Endodermal cell (in vitro differentiated cells): ENCODE results near the gene ORC5. TPM values are rescaled to one million over a fixed set of nuclear protein-coding genes. Genes with fewer than 3 reads are reported as not detected.

Experiments
- DNase-seq: peaks from one replicate; pipeline ENCODE4 v3.0.0-alpha.2; 2017
- H3K27ac ChIP-seq: 2 replicates; pipeline ENCODE4 v1.5.1; 2013; ENCODE audit warnings: mild to moderate bottlenecking, low read depth, low read length, moderate library complexity
- H3K27me3 ChIP-seq: 2 replicates; pipeline ENCODE4 v1.6.1; 2013; ENCODE audit warnings: mild to moderate bottlenecking, low read length, moderate library complexity; ENCODE audit not compliant: insufficient read depth, control insufficient read depth, poor library complexity, severe bottlenecking
- H3K36me3 ChIP-seq: 2 replicates; pipeline ENCODE4 v1.7.0; 2013; ENCODE audit warnings: mild to moderate bottlenecking, low read length, moderate library complexity; ENCODE audit not compliant: control insufficient read depth, insufficient read depth
- H3K4me1 ChIP-seq: one replicate; pipeline ENCODE4 v1.7.0; 2013; ENCODE audit warnings: low read length; ENCODE audit not compliant: control insufficient read depth, insufficient read depth
- H3K4me3 ChIP-seq: 2 replicates; pipeline ENCODE4 v1.5.1; 2013; ENCODE audit warnings: mild to moderate bottlenecking, low read length, moderate library complexity
- H3K9ac ChIP-seq: 2 replicates; pipeline ENCODE4 v1.6.1; 2013; ENCODE audit warnings: mild to moderate bottlenecking, low read length, moderate library complexity; ENCODE audit not compliant: poor library complexity, severe bottlenecking; ENCODE audit errors: extremely low read depth
- H3K9me3 ChIP-seq: 2 replicates; pipeline ENCODE4 v1.6.1; 2013; ENCODE audit warnings: mild to moderate bottlenecking, low read length, moderate library complexity; ENCODE audit not compliant: control insufficient read depth
- H3K27ac Mint-ChIP-seq: 2 replicates; pipeline ENCODE4 v1.8.0; 2020; ENCODE audit warnings: mixed read lengths
- H3K27me3 Mint-ChIP-seq: 2 replicates; pipeline ENCODE4 v1.8.0; 2021; ENCODE audit warnings: mild to moderate bottlenecking, mixed read lengths; ENCODE audit not compliant: insufficient read depth
- H3K36me3 Mint-ChIP-seq: 2 replicates; pipeline ENCODE4 v1.8.0; 2020; ENCODE audit warnings: low read depth, mixed read lengths
- H3K4me1 Mint-ChIP-seq: 2 replicates; pipeline ENCODE4 v1.8.0; 2020; ENCODE audit warnings: mixed read lengths
- H3K4me3 Mint-ChIP-seq: 2 replicates; pipeline ENCODE4 v1.8.0; 2020; ENCODE audit warnings: mild to moderate bottlenecking, moderate library complexity, mixed read lengths
- H3K9me3 Mint-ChIP-seq: 2 replicates; pipeline ENCODE4 v1.8.0; 2020; ENCODE audit warnings: mild to moderate bottlenecking, mixed read lengths
- WGBS, 2 experiments: methylation state at CpG; one replicate each; pipeline versions ENCODE4 v1.1.5 to v1.1.7; 2013; ENCODE audit warnings: missing lambda C conversion rate in 2 of 2, mixed read lengths in 1 of 2; ENCODE audit not compliant: insufficient coverage in 1 of 2, insufficient read length in 1 of 2; 5-methylcytosine and 5-hydroxymethylcytosine counted together
- total RNA-seq, 2 donors: library from RNA; stranded (reverse); fragmentation: NEBNext Ultra II Directional in 1 of 2; extraction: Animal tissue kit (Norgen Biotek cat#: 25700) in 1 of 2; gene quantifications; 2 replicates in 1 of 2; 3 replicates in 1 of 2; pipeline ENCODE4 v1.2.1, GENCODE V29; 2021
- TF ChIP-seq, protein P1 (sequence below): fragments of 200-600 bp; sonication (generic); conservative IDR thresholded peaks from 2 replicates; pipeline ENCODE4 v1.5.0; 2021; ENCODE audit warnings: antibody characterized with exemption, mild to moderate bottlenecking

Gene ORC5
- total RNA-seq, 2 donors from 2014 or later, result 22.5 to 22.7 TPM

DNA sequence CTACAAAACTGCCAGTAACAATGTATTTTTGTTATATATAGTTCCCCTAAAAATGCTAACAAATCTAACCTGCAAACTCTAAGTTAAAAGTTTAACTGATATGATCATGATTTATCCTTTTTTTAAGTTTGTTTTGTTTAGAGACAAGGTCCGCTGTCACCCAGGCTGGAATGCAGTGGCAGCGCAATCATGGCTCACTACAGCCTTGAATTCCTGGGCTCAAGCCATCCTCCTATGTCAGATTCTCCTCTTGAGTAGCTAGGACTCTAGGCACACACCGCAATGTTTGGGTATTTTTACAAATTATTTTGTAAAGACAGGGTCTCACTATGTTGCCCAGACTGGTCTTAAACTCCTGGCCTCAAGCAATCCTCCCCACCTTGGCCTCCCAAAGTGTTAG, 46.6 kb downstream of the ORC5 start:
- Histone ChIP-seq H3K27me3 (no peaks in the 10 kb centered on the region), H3K9me3 (no peaks in the 10 kb centered on the region), H3K36me3 (peaks cover 45% of the 10 kb centered on the region), H3K4me3 (no peak overlapping the region), H3K9ac (no peak overlapping the region), H3K27ac (no peak overlapping the region), H3K4me1 (no peaks in the 10 kb centered on the region)
- TF ChIP-seq, protein P1, sequence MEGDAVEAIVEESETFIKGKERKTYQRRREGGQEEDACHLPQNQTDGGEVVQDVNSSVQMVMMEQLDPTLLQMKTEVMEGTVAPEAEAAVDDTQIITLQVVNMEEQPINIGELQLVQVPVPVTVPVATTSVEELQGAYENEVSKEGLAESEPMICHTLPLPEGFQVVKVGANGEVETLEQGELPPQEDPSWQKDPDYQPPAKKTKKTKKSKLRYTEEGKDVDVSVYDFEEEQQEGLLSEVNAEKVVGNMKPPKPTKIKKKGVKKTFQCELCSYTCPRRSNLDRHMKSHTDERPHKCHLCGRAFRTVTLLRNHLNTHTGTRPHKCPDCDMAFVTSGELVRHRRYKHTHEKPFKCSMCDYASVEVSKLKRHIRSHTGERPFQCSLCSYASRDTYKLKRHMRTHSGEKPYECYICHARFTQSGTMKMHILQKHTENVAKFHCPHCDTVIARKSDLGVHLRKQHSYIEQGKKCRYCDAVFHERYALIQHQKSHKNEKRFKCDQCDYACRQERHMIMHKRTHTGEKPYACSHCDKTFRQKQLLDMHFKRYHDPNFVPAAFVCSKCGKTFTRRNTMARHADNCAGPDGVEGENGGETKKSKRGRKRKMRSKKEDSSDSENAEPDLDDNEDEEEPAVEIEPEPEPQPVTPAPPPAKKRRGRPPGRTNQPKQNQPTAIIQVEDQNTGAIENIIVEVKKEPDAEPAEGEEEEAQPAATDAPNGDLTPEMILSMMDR, result no peak
- no peak overlapping the region for H3K27ac Mint-ChIP-seq
- no peaks in the 10 kb centered on the region for H3K9me3 Mint-ChIP-seq
- DNase-seq, result no peak
- no peaks in the 10 kb centered on the region for H3K27me3 Mint-ChIP-seq
- H3K4me3 Mint-ChIP-seq, result no peak overlapping the region
- peaks cover 5% of the 10 kb centered on the region for H3K4me1 Mint-ChIP-seq
- H3K36me3 Mint-ChIP-seq, result peaks cover 42% of the 10 kb centered on the region
- 94 to 100% methylated on average over 2 to 3 of the region's 3 CpGs for WGBS, 2 experiments

DNA sequence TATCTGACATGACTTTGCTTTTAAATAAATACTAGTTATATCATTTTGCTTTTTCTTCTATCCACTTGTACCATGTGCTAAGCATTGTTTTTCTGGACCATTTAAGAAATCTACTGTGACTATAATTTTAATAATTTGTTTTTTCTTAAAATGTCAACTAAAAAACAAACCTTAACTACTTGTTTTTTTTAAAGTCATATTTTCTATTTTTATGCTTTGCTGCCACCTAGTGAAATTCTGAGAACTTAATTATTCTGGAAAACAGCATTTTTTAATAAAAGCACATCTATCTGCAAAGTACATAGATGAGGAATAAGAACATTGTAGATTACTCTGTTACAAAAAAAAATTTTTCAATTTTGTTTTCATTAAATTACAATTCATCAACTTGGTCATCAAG, 47.4 kb downstream of the ORC5 start:
- no peak overlapping the region for H3K27ac Mint-ChIP-seq
- H3K36me3 Mint-ChIP-seq, result peaks cover 33% of the 10 kb centered on the region
- TF ChIP-seq, protein P1, result peak; percentile 68
- no peak overlapping the region for H3K4me3 ChIP-seq
- no peaks in the 10 kb centered on the region for H3K9me3 ChIP-seq
- H3K4me1 Mint-ChIP-seq, result peaks cover 5% of the 10 kb centered on the region
- H3K4me3 Mint-ChIP-seq, result no peak overlapping the region
- no peaks in the 10 kb centered on the region for H3K27me3 ChIP-seq
- no peak overlapping the region for H3K27ac ChIP-seq
- no peak overlapping the region for H3K9ac ChIP-seq
- peaks cover 41% of the 10 kb centered on the region for H3K36me3 ChIP-seq
- DNase-seq, result no peak
- H3K9me3 Mint-ChIP-seq, result no peaks in the 10 kb centered on the region
- no peaks in the 10 kb centered on the region for H3K27me3 Mint-ChIP-seq
- no peaks in the 10 kb centered on the region for H3K4me1 ChIP-seq

DNA sequence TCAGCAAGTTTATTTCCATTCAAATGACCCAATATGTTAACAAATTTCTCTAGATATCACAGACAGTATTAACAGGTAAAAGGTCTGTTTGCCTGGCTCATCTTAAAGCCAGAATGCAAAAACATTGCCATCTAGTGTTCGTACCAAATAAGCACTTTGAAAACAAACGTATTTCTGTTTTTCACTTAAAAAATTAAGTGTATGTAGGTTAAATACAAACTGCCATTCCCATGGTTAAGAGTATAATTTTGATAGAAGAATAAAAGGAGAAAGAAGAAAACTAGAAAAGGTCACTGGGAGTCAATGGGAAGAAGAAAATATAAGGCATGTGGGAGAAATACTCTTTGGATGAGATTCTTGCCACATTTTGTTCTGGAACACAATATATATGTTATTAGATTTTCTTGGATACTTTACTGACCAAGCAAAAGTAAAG, 51.0 kb downstream of the ORC5 start:
- Histone ChIP-seq H3K27ac (no peak overlapping the region), H3K9ac (no peak overlapping the region), H3K4me3 (no peak overlapping the region), H3K9me3 (no peaks in the 10 kb centered on the region), H3K4me1 (no peaks in the 10 kb centered on the region), H3K27me3 (no peaks in the 10 kb centered on the region), H3K36me3 (peaks cover 28% of the 10 kb centered on the region)
- no peak for DNase-seq
- Mint-ChIP-seq H3K27ac (no peak overlapping the region), H3K27me3 (no peaks in the 10 kb centered on the region), H3K4me3 (no peak overlapping the region), H3K36me3 (peaks cover 18% of the 10 kb centered on the region), H3K4me1 (no peaks in the 10 kb centered on the region), H3K9me3 (no peaks in the 10 kb centered on the region)
- 34% methylated on average over 2 of the region's 2 CpGs; no CpG with 5 or more reads in 1 of the 2 experiments for whole genome bisulfite sequencing, 2 experiments
- TF ChIP-seq, protein P1, result peak; percentile 86
